ENCODE measurements around the gene SF1.

SF1 gene

GRCh38 chr11:64800303-64801157 is 22.2 kb upstream of the SF1 start:
- H3K4me3 ChIP-seq (ENCODE audit: low read depth, low read length): peak overlapping the region; percentile 26
- no peak for TF ChIP-seq CTCF (IDR thresholded peaks at IDR 0.05; ENCODE audit: borderline replicate concordance, insufficient read depth, low read depth, low read length)

- H3K4me3 ChIP-seq (ENCODE audit: low read depth, low read length): no peak overlapping the region
- TF ChIP-seq CTCF (IDR thresholded peaks at IDR 0.05; ENCODE audit: borderline replicate concordance, insufficient read depth, low read depth, low read length): no peak
Measured at GRCh38 chr11:64799623-64800302, 21.4 kb upstream of the SF1 start.

- H3K4me3 ChIP-seq (ENCODE audit: low read depth, low read length): no peak overlapping the region
- no peak for TF ChIP-seq CTCF (IDR thresholded peaks at IDR 0.05; ENCODE audit: borderline replicate concordance, insufficient read depth, low read depth, low read length)
Measured at GRCh38 chr11:64799256-64799622, 20.9 kb upstream of the SF1 start.

- H3K4me3 ChIP-seq (ENCODE audit: low read depth, low read length): no peak overlapping the region
- TF ChIP-seq CTCF (IDR thresholded peaks at IDR 0.05; ENCODE audit: borderline replicate concordance, insufficient read depth, low read depth, low read length): no peak
Measured at GRCh38 chr11:64796757-64797541, 18.6 kb upstream of the SF1 start.

GRCh38 chr11:64796047-64796756 is 17.9 kb upstream of the SF1 start:
- H3K4me3 ChIP-seq (ENCODE audit: low read depth, low read length): no peak overlapping the region
- no peak for TF ChIP-seq CTCF (IDR thresholded peaks at IDR 0.05; ENCODE audit: borderline replicate concordance, insufficient read depth, low read depth, low read length)

GRCh38 chr11:64794526-64794925 is 16.2 kb upstream of the SF1 start:
- no peak for TF ChIP-seq CTCF (IDR thresholded peaks at IDR 0.05; ENCODE audit: borderline replicate concordance, insufficient read depth, low read depth, low read length)
- H3K4me3 ChIP-seq (ENCODE audit: low read depth, low read length): no peak overlapping the region
